HEK293 (cell line): ENCODE measurements around the gene PCNA.

Experiments used
- CTCF ChIA-PET: fragments of 350-600 bp; formaldehyde crosslinking; extraction: SDS; loops from one replicate; lab custom pipeline; 2021; ENCODE audit warnings: antibody characterized with exemption; lab: Yijun Ruan, JAX
- POLR2A ChIA-PET: fragments of 300-600 bp; formaldehyde crosslinking; extraction: SDS; loops from one replicate; lab custom pipeline; 2020; ENCODE audit warnings: antibody characterized with exemption, inconsistent platforms; lab: Yijun Ruan, JAX
- H3K27ac ChIP-seq: fragments of 200-500 bp; sonication (Bioruptor generic); 2 replicates; pipeline ENCODE4 v1.5.1; 2014; ENCODE audit warnings: low read depth, low read length, control low read depth, inconsistent platforms; ENCODE audit errors: extremely low read depth
- H3K36me3 ChIP-seq, 2 experiments: fragments of 200-500 bp in 1 of 2; sonication (Bioruptor generic) in 1 of 2; 1 replicate in 1 of 2; 2 replicates in 1 of 2; pipeline ENCODE4 v1.5.1; 2014 to 2017; ENCODE audit warnings: inconsistent platforms in 2 of 2, low read length in 2 of 2; ENCODE audit not compliant: control insufficient read depth in 2 of 2, insufficient read depth in 1 of 2
- H3K4me1 ChIP-seq: fragments of 200-500 bp; sonication (Bioruptor generic); 2 replicates; pipeline ENCODE4 v1.5.1; 2014; ENCODE audit warnings: mild to moderate bottlenecking, low read length, inconsistent platforms; ENCODE audit not compliant: control insufficient read depth, insufficient read depth
- H3K4me3 ChIP-seq: 2 replicates; pipeline ENCODE4 v1.5.1; 2011; ENCODE audit warnings: low read depth, mild to moderate bottlenecking, control low read depth, low read length, moderate library complexity
- H3K9me3 ChIP-seq: fragments of 200-500 bp; sonication (Bioruptor generic); 2 replicates; pipeline ENCODE4 v1.5.1; 2014; ENCODE audit warnings: low read depth, low read length, inconsistent platforms; ENCODE audit not compliant: control insufficient read depth, insufficient read depth
- CTCF ChIP-seq: fragments of 450-650 bp; formaldehyde crosslinking; IDR thresholded peaks from 2 replicates; pipeline ENCODE4 v1.5.1; 2016; ENCODE audit warnings: missing biosample characterization, missing genetic modification characterization
- GLIS1 ChIP-seq: fragments of 450-650 bp; formaldehyde crosslinking; IDR thresholded peaks from 2 replicates; pipeline ENCODE4 v1.5.1; 2016; ENCODE audit warnings: missing biosample characterization, missing genetic modification characterization
- HOXA7 ChIP-seq: sonication (generic); formaldehyde crosslinking; IDR thresholded peaks from 2 replicates; pipeline ENCODE4 v1.8.1; 2022; ENCODE audit warnings: missing genetic modification reagents, borderline replicate concordance
- MEIS1 ChIP-seq: sonication (generic); formaldehyde crosslinking; IDR thresholded peaks from 2 replicates; pipeline ENCODE4 v1.8.1; 2022; ENCODE audit warnings: missing genetic modification reagents, mild to moderate bottlenecking, borderline replicate concordance
- TRIM28 ChIP-seq: IDR thresholded peaks from 2 replicates; pipeline ENCODE4 v1.6.1; 2011; ENCODE audit warnings: low read length, control low read depth, borderline replicate concordance
- ZBTB17 ChIP-seq: fragments of 450-650 bp; formaldehyde crosslinking; IDR thresholded peaks from 2 replicates; pipeline ENCODE4 v1.5.1; 2016; ENCODE audit warnings: missing biosample characterization, missing genetic modification characterization
- ZFHX2 ChIP-seq: fragments of 450-650 bp; formaldehyde crosslinking; conservative IDR thresholded peaks from 2 replicates; pipeline ENCODE4 v1.5.1; 2016; ENCODE audit warnings: missing biosample characterization, missing genetic modification characterization
- ZFP69B ChIP-seq: fragments of 450-650 bp; formaldehyde crosslinking; IDR thresholded peaks from 2 replicates; pipeline ENCODE4 v1.5.1; 2016; ENCODE audit warnings: missing biosample characterization, missing genetic modification characterization
- ZNF138 ChIP-seq: fragments of 450-650 bp; formaldehyde crosslinking; IDR thresholded peaks from 2 replicates; pipeline ENCODE4 v1.5.1; 2016; ENCODE audit warnings: missing biosample characterization, missing genetic modification characterization, borderline replicate concordance
- ZNF175 ChIP-seq: fragments of 450-650 bp; formaldehyde crosslinking; IDR thresholded peaks from 2 replicates; pipeline ENCODE4 v1.5.1; 2016; ENCODE audit warnings: missing biosample characterization, missing genetic modification characterization
- ZNF184 ChIP-seq: fragments of 450-650 bp; IDR thresholded peaks from 2 replicates; pipeline ENCODE4 v1.5.1; 2018; ENCODE audit warnings: missing biosample characterization, mild to moderate bottlenecking, missing genetic modification characterization
- ZNF214 ChIP-seq: fragments of 450-650 bp; formaldehyde crosslinking; IDR thresholded peaks from 2 replicates; pipeline ENCODE4 v1.5.1; 2017; ENCODE audit warnings: missing biosample characterization, mild to moderate bottlenecking, missing genetic modification characterization, borderline replicate concordance
- ZNF292 ChIP-seq: fragments of 450-650 bp; formaldehyde crosslinking; IDR thresholded peaks from 2 replicates; pipeline ENCODE4 v1.5.1; 2016; ENCODE audit warnings: low read depth, missing biosample characterization, missing genetic modification characterization, borderline replicate concordance
- ZNF335 ChIP-seq: fragments of 450-650 bp; formaldehyde crosslinking; conservative IDR thresholded peaks from 2 replicates; pipeline ENCODE4 v1.5.1; 2016; ENCODE audit warnings: missing biosample characterization, missing genetic modification characterization
- ZNF341 ChIP-seq: fragments of 450-650 bp; formaldehyde crosslinking; IDR thresholded peaks from 2 replicates; pipeline ENCODE4; 2016; ENCODE audit warnings: low read depth, missing biosample characterization, missing genetic modification characterization
- ZNF350 ChIP-seq: fragments of 450-650 bp; formaldehyde crosslinking; IDR thresholded peaks from 2 replicates; pipeline ENCODE4 v1.5.0; 2017; ENCODE audit warnings: missing biosample characterization, mild to moderate bottlenecking, missing genetic modification characterization
- ZNF362 ChIP-seq: fragments of 450-650 bp; formaldehyde crosslinking; IDR thresholded peaks from 2 replicates; pipeline ENCODE4 v1.5.1; 2016; ENCODE audit warnings: missing biosample characterization, missing genetic modification characterization
- ZNF416 ChIP-seq: fragments of 450-650 bp; formaldehyde crosslinking; IDR thresholded peaks from 2 replicates; pipeline ENCODE4 v1.5.1; 2016; ENCODE audit warnings: missing biosample characterization, missing genetic modification characterization
- ZNF433 ChIP-seq: fragments of 450-650 bp; formaldehyde crosslinking; IDR thresholded peaks from 2 replicates; pipeline ENCODE4 v1.5.1; 2016; ENCODE audit warnings: missing biosample characterization, missing genetic modification characterization, low read depth
- ZNF530 ChIP-seq: fragments of 450-650 bp; formaldehyde crosslinking; IDR thresholded peaks from 2 replicates; pipeline ENCODE4 v1.5.1; 2016; ENCODE audit warnings: low read depth, missing biosample characterization, missing genetic modification characterization
- ZNF654 ChIP-seq: fragments of 450-650 bp; formaldehyde crosslinking; IDR thresholded peaks from 2 replicates; pipeline ENCODE4 v1.5.1; 2016; ENCODE audit warnings: low read depth, missing biosample characterization, missing genetic modification characterization
- ZNF677 ChIP-seq: fragments of 450-650 bp; IDR thresholded peaks from 2 replicates; pipeline ENCODE4 v1.5.0; 2018; ENCODE audit warnings: missing biosample characterization, mild to moderate bottlenecking, missing genetic modification characterization, moderate library complexity
- ZNF791 ChIP-seq: fragments of 450-650 bp; formaldehyde crosslinking; IDR thresholded peaks from 2 replicates; pipeline ENCODE4 v1.5.1; 2016; ENCODE audit warnings: missing biosample characterization, missing genetic modification characterization
- ZNF792 ChIP-seq: fragments of 450-650 bp; formaldehyde crosslinking; IDR thresholded peaks from 2 replicates; pipeline ENCODE4 v1.5.1; 2016; ENCODE audit warnings: missing biosample characterization, missing genetic modification characterization
- TF ChIP-seq, protein P1 (sequence below): fragments of 450-650 bp; formaldehyde crosslinking; IDR thresholded peaks from 2 replicates; pipeline ENCODE4 v1.5.1; 2016; ENCODE audit warnings: missing biosample characterization, missing genetic modification characterization
- TF ChIP-seq, protein P2 (sequence below): fragments of 450-650 bp; formaldehyde crosslinking; IDR thresholded peaks from 2 replicates; pipeline ENCODE4 v1.5.1; 2016; ENCODE audit warnings: missing biosample characterization, missing genetic modification characterization
- TF ChIP-seq, protein P3 (sequence below): fragments of 450-650 bp; formaldehyde crosslinking; IDR thresholded peaks from 2 replicates; pipeline ENCODE4 v1.5.1; 2016; ENCODE audit warnings: missing biosample characterization, missing genetic modification characterization

PCNA gene

GRCh38 chr20:5096463-5096862, 23.3 kb downstream of the PCNA start:
- no peak for TF ChIP-seq ZNF654 (tag by site-specific recombination)
- TF ChIP-seq ZNF677: no peak
- no peak for TF ChIP-seq ZNF335 (tag by site-specific recombination)
- no peak for TF ChIP-seq ZNF362 (tag by site-specific recombination)
- TF ChIP-seq ZNF530 (tag by site-specific recombination): no peak
- TF ChIP-seq ZNF791 (tag by site-specific recombination): no peak
- no peak for TF ChIP-seq ZNF214 (tag by site-specific recombination)
- no peak for TF ChIP-seq GLIS1
- TF ChIP-seq, protein P1, sequence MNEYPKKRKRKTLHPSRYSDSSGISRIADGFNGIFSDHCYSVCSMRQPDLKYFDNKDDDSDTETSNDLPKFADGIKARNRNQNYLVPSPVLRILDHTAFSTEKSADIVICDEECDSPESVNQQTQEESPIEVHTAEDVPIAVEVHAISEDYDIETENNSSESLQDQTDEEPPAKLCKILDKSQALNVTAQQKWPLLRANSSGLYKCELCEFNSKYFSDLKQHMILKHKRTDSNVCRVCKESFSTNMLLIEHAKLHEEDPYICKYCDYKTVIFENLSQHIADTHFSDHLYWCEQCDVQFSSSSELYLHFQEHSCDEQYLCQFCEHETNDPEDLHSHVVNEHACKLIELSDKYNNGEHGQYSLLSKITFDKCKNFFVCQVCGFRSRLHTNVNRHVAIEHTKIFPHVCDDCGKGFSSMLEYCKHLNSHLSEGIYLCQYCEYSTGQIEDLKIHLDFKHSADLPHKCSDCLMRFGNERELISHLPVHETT (tag by site-specific recombination): no peak
- TF ChIP-seq ZBTB17 (tag by site-specific recombination): no peak
- no peak for TF ChIP-seq TRIM28
- no peak for TF ChIP-seq ZNF433 (tag by site-specific recombination)
- TF ChIP-seq ZNF792 (tag by site-specific recombination): no peak
- TF ChIP-seq ZFHX2 (tag by site-specific recombination): no peak
- TF ChIP-seq HOXA7 (CRISPR knock-in tag): no peak
- Histone ChIP-seq H3K4me1 (peaks cover 2% of the 10 kb centered on the region; the same call in 1 of the 2 replicates), H3K27ac (no peak overlapping the region), H3K9me3 (no peaks in the 10 kb centered on the region), H3K36me3 (peaks cover 36 to 65% of the 10 kb centered on the region in 2 experiments), H3K4me3 (no peak overlapping the region)
- ChIA-PET CTCF (interaction anchor here (0.8 to 1.2 kb wide), 2 partner anchors 126 to 356 kb away, joined by 3 to 4 read pairs; no protein-coding TSS in a partner anchor), POLR2A (no interaction called here)

- Histone ChIP-seq H3K27ac (no peak overlapping the region), H3K4me1 (peaks cover 2% of the 10 kb centered on the region; the same call in 1 of the 2 replicates), H3K9me3 (no peaks in the 10 kb centered on the region), H3K36me3 (peaks cover 31 to 60% of the 10 kb centered on the region in 2 experiments), H3K4me3 (no peak overlapping the region)
- CTCF ChIA-PET: interaction anchor here (0.8 to 1.2 kb wide), 2 partner anchors 126 to 356 kb away, joined by 3 to 4 read pairs; no protein-coding TSS in a partner anchor
- POLR2A ChIA-PET: no interaction called here
- TF ChIP-seq, protein P2, sequence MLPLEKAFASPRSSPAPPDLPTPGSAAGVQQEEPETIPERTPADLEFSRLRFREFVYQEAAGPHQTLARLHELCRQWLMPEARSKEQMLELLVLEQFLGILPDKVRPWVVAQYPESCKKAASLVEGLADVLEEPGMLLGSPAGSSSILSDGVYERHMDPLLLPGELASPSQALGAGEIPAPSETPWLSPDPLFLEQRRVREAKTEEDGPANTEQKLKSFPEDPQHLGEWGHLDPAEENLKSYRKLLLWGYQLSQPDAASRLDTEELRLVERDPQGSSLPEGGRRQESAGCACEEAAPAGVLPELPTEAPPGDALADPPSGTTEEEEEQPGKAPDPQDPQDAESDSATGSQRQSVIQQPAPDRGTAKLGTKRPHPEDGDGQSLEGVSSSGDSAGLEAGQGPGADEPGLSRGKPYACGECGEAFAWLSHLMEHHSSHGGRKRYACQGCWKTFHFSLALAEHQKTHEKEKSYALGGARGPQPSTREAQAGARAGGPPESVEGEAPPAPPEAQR (tag by site-specific recombination): no peak
- TF ChIP-seq ZNF175 (tag by site-specific recombination) (no peak), CTCF (tag by site-specific recombination) (no peak), ZNF341 (no peak), ZNF350 (tag by site-specific recombination) (no peak), ZNF416 (tag by site-specific recombination) (no peak), MEIS1 (no peak), ZNF184 (tag by site-specific recombination) (no peak), ZFP69B (tag by site-specific recombination) (no peak), ZNF138 (tag by site-specific recombination) (no peak), ZNF292 (no peak), ZNF214 (tag by site-specific recombination) (no peak)
- TF ChIP-seq, protein P3, sequence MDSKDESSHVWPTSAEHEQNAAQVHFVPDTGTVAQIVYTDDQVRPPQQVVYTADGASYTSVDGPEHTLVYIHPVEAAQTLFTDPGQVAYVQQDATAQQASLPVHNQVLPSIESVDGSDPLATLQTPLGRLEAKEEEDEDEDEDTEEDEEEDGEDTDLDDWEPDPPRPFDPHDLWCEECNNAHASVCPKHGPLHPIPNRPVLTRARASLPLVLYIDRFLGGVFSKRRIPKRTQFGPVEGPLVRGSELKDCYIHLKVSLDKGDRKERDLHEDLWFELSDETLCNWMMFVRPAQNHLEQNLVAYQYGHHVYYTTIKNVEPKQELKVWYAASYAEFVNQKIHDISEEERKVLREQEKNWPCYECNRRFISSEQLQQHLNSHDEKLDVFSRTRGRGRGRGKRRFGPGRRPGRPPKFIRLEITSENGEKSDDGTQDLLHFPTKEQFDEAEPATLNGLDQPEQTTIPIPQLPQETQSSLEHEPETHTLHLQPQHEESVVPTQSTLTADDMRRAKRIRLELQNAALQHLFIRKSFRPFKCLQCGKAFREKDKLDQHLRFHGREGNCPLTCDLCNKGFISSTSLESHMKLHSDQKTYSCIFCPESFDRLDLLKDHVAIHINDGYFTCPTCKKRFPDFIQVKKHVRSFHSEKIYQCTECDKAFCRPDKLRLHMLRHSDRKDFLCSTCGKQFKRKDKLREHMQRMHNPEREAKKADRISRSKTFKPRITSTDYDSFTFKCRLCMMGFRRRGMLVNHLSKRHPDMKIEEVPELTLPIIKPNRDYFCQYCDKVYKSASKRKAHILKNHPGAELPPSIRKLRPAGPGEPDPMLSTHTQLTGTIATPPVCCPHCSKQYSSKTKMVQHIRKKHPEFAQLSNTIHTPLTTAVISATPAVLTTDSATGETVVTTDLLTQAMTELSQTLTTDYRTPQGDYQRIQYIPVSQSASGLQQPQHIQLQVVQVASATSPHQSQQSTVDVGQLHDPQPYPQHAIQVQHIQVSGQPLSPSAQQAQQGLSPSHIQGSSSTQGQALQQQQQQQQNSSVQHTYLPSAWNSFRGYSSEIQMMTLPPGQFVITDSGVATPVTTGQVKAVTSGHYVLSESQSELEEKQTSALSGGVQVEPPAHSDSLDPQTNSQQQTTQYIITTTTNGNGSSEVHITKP (tag by site-specific recombination): no peak
These were observed 23.8 kb downstream of the PCNA start for GRCh38 chr20:5095931-5096330.
